ENCODE results near the gene EFEMP2. TPM values are rescaled to one million over a fixed set of nuclear protein-coding genes. Genes with fewer than 3 reads are reported as not detected.
A peak's percentile ranks its signal among the peaks of the same experiment; 100 is the strongest.

The EFEMP2 gene
- total RNA-seq, 1 experiment from 2014 or later = 35.8 TPM

DNA sequence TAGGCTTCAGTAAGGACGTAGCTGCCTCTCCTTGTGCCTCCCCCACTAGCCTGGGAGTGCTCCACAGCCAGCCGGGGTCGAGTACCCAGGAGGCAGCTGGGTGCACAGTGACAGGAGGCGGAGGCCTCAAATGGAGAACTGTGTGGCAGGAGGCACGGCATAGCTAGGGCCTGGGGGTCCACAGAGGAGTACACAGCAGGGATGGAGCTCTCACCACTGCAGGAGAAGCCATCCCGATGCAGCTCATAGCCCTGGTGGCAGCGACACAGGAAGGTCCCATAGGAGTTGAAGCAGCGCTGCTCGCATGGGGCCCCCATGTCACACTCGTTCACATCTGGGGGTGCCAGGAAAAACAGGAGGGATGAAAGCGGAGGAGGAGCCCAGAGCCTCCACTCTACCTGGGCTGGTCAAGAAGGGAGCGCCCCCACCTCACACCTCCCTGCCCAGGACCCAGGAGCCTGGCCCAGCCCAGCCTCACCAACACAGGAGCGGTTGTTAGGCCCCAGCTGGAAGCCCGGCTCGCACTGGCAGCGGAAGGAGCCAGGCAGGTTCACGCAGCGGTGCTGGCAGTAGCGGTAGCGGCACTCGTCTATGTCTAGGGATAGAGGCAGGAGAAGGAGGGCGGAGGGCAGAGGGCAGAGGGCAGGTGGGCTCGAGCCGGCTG lies 2.8 kb downstream of the EFEMP2 start:
- DNase-seq (ENCODE audit: low spot score) = no peak
- in situ Hi-C loops (cut with HindIII; ENCODE audit: low sequenced_read_pairs) = no loop called here

DNA sequence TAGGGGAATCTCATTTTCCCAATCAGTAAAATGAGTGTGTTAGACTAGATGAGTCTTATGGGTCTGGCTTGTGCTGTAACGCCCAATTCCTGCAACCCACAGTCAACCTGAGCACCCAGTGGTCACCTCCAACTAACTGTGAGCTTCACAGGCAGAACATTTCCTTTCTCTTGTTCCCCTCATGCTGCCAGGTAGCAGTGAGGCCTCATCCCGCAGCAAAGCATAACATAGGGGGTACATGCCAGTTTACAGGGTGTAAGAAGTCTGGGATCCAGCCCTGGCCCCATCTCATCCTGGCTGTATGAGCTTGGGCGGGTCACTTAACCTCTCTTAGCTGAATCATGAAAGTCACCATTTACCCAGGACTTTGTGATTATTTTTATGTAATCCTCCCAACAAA lies 3.7 kb downstream of the EFEMP2 start:
- in situ Hi-C loops (cut with HindIII; ENCODE audit: low sequenced_read_pairs) = no loop called here
- DNase-seq (ENCODE audit: low spot score) = no peak

GRCh38 chr11:65868076-65868667 lies 4.4 kb downstream of the EFEMP2 start:
- in situ Hi-C loops (cut with HindIII; ENCODE audit: low sequenced_read_pairs) = no loop called here
- peak; percentile 75 for DNase-seq (ENCODE audit: low spot score)

DNA sequence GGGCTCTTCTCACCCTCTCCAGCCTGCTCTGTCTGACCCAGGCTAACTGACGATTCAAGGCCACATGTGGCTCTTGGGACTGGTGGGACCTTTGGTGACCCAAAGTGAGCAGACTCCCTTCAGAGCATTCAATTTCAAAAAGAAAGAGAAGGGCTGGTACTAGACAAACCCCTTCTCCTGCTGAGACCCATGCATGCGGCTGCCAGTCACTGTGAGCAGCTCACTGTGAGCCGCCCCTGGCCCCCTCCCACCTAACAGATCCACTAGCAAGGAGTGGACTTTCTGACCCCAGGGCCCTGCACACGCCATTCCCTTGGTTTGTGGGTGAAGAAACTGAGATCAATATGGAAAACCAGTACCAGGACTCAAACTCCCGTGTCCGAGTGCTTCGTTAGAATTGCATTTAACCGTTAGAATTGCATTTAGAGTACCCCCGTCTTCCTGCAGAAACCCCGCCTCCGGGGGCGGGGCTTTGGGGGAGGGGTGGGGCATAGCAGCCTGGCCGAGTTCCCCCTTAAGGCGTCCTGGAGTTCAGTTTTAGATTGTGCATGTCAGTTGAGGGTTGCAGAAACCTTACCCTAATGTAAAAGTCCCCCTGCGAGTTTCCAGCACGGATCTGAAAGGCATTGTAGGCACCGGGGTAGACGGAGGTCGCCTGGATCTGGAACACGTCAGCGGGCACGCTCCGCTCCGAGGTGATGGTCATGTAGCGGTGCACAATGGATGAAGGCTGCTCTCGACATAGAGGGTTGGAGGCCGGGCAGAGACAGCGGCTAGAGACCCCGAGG lies 5.1 kb downstream of the EFEMP2 start:
- in situ Hi-C loops (cut with HindIII; ENCODE audit: low sequenced_read_pairs) = no loop called here
- DNase-seq (ENCODE audit: low spot score) = no peak

DNA sequence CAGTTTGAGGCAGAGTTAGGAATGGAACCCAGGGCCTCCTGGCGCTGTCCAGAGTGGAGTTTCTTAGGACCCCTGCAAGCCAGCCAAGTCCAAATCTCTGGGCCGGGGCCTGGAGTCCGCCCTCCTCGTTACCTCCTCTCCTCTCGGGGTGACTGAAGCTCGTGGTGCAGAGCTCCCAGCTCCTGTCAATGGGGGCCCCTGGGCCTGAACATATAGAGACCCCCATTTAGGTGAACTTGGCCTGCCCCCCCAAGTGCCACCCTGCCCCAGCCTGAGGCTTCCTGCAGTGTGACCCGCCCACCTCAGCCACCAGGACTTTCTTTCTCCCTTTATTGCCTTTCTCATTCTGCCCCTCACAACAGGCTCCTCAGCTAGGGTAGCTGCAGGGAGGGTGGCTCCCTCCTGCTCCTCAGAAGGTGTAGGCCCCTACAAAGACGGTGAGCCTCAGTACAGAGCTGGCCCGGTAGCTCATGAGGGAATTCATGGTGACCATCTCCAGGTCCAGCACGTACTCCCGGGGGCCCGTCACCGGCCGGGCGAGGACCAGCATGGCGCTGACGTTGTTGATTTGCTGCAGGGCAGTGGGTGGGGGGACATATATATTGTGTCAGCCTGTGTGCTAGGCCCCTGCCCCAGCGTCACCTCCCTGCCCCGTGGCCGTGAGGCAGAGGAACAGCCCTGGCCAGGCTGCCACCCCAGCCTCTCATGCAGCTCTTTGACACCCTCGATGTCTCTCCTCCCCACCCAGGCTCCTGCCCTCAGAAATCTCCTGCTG lies 5.9 kb downstream of the EFEMP2 start:
- no peak for DNase-seq (ENCODE audit: low spot score)
- in situ Hi-C loops (cut with HindIII; ENCODE audit: low sequenced_read_pairs) = no loop called here

- in situ Hi-C loops (cut with HindIII; ENCODE audit: low sequenced_read_pairs) = no loop called here
- no peak for DNase-seq (ENCODE audit: low spot score)
These were observed 6.9 kb downstream of the EFEMP2 start for GRCh38 chr11:65865550-65866172.

GRCh38 chr11:65864706-65865471 lies 7.7 kb downstream of the EFEMP2 start:
- in situ Hi-C loops (cut with HindIII; ENCODE audit: low sequenced_read_pairs) = no loop called here
- DNase-seq (ENCODE audit: low spot score) = no peak

DNA sequence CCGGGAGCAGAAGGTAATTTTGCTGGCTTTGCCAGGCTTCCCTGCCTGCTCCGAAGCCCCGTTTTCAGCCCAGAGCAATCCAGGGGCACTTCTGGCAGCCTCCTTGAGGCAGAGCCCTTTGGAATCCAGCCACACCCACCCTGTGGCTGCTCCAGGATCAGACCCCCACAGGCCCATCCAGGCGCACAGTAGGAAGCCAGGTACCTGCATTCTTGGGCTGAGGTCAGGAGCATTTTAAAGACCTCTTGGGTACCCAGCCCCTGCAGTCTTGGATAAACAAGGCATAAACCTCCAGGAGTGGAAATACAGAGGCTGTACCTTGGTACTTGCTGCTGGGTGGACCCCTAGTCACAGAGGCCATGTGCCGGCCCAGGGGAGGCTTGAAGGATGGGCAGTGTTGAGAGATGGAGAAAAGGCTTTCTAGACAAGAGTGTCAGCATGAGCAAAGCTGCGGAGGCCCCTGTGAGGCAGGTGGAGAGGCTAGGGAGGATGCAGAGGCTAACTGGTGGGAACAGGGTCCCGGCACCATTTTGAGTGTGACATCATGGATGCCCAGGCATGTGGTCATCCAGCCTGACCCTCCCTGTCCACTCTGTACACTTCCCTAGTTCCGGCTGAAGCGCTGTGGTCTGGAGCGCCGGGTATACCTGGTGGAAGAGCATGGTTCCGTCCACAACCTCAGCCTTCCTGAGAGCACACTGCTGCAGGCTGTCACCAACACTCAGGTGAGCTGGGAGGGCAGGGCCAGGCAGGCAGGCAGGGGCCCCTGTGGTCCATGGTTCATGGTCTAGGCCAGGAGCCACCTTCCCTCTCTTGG lies 8.5 kb downstream of the EFEMP2 start:
- DNase-seq (ENCODE audit: low spot score) = no peak
- in situ Hi-C loops (cut with HindIII; ENCODE audit: low sequenced_read_pairs) = no loop called here

- DNase-seq (ENCODE audit: low spot score) = no peak
- in situ Hi-C loops (cut with HindIII; ENCODE audit: low sequenced_read_pairs) = no loop called here
These were observed 9.4 kb downstream of the EFEMP2 start for GRCh38 chr11:65862941-65863888.

- in situ Hi-C loops (cut with HindIII; ENCODE audit: low sequenced_read_pairs) = no loop called here
These were observed 10.3 kb downstream of the EFEMP2 start for GRCh38 chr11:65862191-65862735.

GRCh38 chr11:65861533-65862183 lies 10.9 kb downstream of the EFEMP2 start:
- no peak for DNase-seq (ENCODE audit: low spot score)
- in situ Hi-C loops (cut with HindIII; ENCODE audit: low sequenced_read_pairs) = no loop called here

More at GRCh38 chr11:65862191-65862735, 10.3 kb downstream of the EFEMP2 start:
- DNase-seq (ENCODE audit: low spot score) = no peak

DNA sequence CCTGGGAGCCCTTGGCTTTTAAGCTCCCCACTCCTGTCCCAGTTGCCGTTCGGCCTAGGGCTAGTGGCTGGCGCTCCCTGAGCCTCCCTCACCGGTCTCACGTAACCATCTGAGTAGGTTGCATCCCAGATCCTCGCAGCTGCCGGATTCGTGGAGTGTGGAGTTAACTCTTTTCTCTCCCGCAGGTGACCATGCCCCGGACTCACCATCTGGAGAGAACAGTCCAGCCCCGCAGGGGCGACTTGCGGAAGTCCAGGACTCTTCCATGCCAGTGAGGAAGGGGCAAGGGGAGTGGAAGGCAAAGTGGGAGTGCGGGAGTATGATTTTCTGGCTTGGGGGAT lies 11.5 kb downstream of the EFEMP2 start:
- no peak for DNase-seq (ENCODE audit: low spot score)
- in situ Hi-C loops (cut with HindIII; ENCODE audit: low sequenced_read_pairs) = no loop called here

DNA sequence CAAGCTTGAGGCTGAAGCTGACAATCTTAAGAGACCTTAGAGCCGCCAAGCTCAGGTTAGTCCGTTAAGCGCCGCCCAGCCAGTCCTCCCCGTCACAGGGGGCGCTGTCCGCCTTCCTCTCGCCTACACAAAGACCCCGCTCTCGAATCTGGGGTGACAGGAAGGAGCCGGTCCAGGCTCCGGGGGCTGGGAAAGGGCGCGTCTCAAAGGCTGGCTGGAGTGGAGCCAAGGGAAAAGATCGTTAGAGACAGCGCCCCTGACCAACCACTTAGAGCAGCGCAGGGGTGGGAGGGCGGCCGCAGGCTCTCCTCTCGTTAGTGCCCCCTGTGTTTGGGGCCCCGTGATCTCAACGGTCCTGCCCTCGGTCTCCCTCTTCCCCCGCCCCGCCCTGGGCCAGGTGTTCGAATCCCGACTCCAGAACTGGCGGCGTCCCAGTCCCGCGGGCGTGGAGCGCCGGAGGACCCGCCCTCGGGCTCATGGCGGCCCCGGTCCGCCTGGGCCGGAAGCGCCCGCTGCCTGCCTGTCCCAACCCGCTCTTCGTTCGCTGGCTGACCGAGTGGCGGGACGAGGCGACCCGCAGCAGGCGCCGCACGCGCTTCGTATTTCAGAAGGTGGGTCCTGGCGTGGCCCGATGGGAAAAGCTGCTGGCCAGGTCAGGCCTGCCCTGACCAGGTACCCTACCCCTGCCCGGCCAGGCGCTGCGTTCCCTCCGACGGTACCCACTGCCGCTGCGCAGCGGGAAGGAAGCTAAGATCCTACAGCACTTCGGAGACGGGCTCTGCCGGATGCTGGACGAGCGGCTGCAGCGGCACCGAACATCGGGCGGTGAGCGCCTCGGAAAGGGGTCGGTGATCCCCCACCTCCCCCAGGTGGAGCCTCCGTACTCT lies 12.1 kb downstream of the EFEMP2 start, which contains the start of gene MUS81:
Gene MUS81, plus strand, starts transcription at position 156 of the 887 bp plus-strand sequence. Its CDS starts 321 bp downstream, at position 477.
- DNase-seq (ENCODE audit: low spot score) = peak; percentile 97
- in situ Hi-C loops (cut with HindIII; ENCODE audit: low sequenced_read_pairs) = no loop called here

DNA sequence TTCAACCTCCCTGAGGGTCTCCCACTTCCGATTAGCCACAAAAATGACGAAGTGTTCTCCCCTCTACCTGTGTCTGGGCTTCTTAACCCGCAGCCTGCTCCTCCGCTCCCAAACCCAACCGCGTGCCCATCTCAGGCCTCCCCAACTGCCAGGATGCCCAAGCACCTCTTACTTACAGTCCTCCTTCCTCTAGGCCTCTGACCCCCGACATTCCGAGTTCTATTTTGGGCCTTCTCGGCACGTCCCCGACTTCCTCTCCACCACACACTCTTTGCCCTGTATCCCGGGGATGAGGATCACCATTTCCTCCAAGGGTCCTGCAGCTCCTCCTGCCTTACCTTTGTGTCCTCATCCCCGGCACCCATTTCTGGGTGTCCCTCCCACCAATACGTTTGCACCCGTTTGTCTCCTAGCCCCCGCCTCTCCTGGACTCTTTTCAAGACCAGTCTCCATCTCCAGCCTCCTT lies 12.8 kb downstream of the EFEMP2 start:
- no peak for DNase-seq (ENCODE audit: low spot score)
- in situ Hi-C loops (cut with HindIII; ENCODE audit: low sequenced_read_pairs) = no loop called here
